Pancreas (tissue), 10 donors: Measurements from ENCODE around the gene COQ4. TPM values are rescaled to one million over a fixed set of nuclear protein-coding genes. Genes with fewer than 3 reads are reported as not detected.

Experiments
- ATAC-seq, 4 donors: fragments of 200-7000 bp; cut with Tn5 transposase; one replicate each; pipeline versions ENCODE4 v1.8.0 to v1.9.1; 2020; ENCODE audit warnings: mild to moderate bottlenecking in 4 of 4, moderate library complexity in 4 of 4
- DNase-seq, 6 donors: peaks; one replicate each; pipeline ENCODE4 v3.0.0-alpha.2; 2020
- FAIRE-seq: peaks from 2 replicates; lab custom pipeline; 2012; peaks lifted over from hg19 to GRCh38; lab: Jason Lieb, UNC
- H3K27ac ChIP-seq, 4 donors: fragments of 200-600 bp; sonication (generic); 1 replicate in 3 of 4; 2 replicates in 1 of 4; pipeline versions ENCODE4 v1.5.0 to v1.8.0; 2020
- H3K27me3 ChIP-seq, 4 donors: fragments of 200-600 bp; one replicate each; pipeline ENCODE4 v1.8.0; 2021
- H3K36me3 ChIP-seq, 3 donors: fragments of 200-600 bp; sonication (generic) in 1 of 3; one replicate each; pipeline versions ENCODE4 v1.5.0 to v1.8.0; 2020 to 2021
- H3K4me1 ChIP-seq, 3 donors: fragments of 200-600 bp; one replicate each; pipeline ENCODE4 v1.8.0; 2021
- H3K4me3 ChIP-seq, 4 donors: fragments of 200-600 bp; sonication (generic) in 2 of 4; one replicate each; pipeline versions ENCODE4 v1.5.0 to v1.8.0; 2020 to 2021
- H3K9me3 ChIP-seq, 4 donors: fragments of 200-600 bp; one replicate each; pipeline ENCODE4 v1.8.0; 2021
- WGBS, 2 donors: extraction: QIAGEN DNeasy Blood & Tissue Kit; methylation state at CpG; one replicate each; pipeline ENCODE4 v1.1.7; 2013; 5-methylcytosine and 5-hydroxymethylcytosine counted together
- intact Hi-C, 3 donors: fragments of 100-400 bp; cut with DNase I; formaldehyde crosslinking; loops; one replicate each; pipeline versions ENCODE4 v1.11.1 to v1.14.2; 2022
- polyA plus RNA-seq, 2 donors: library from polyadenylated mRNA; stranded (reverse); fragments of 200-250 nt; gene quantifications; one replicate each; pipeline ENCODE4 v1.2.3, GENCODE V29; 2013
- total RNA-seq, 6 donors: library from RNA; stranded (reverse); fragmentation: NEBNext Ultra II Directional in 4 of 6; extraction: Animal tissue kit (Norgen Biotek cat#: 25700) in 4 of 6; gene quantifications; one replicate each; pipeline versions ENCODE4 v1.2.1 to v1.2.4, GENCODE V29; 2021 to 2023
- TF ChIP-seq, protein P1 (sequence below), 4 donors: fragments of 200-600 bp; sonication (generic) in 3 of 4; IDR thresholded peaks; one replicate each; pipeline versions ENCODE4 v1.5.0 to v1.8.0; 2021; ENCODE audit warnings: antibody characterized with exemption in 4 of 4
- donor health status: healthy with polysubstance abuse.
- donor health status: DM: no; HTN: no; CAD: no; lungs with moderate emphysema.
- donor health status: DM: no; HTN: no; CAD: no.
- donor health status: control.
- donor health status: control.
- donor health status: Bipolar disorder and iron deficiency.
- donor health status: DM: yes; HTN: yes; CAD: no.
- donor health status: DM: no; HTN: no; CAD: no.
- donor health status: DM: no; HTN: no; CAD: no.
- donor health status: DM: yes; HTN: yes; CAD: no.

COQ4 gene
- total and polyA plus RNA-seq, 8 donors = 23.1 to 103 (median 32.8) TPM

DNA sequence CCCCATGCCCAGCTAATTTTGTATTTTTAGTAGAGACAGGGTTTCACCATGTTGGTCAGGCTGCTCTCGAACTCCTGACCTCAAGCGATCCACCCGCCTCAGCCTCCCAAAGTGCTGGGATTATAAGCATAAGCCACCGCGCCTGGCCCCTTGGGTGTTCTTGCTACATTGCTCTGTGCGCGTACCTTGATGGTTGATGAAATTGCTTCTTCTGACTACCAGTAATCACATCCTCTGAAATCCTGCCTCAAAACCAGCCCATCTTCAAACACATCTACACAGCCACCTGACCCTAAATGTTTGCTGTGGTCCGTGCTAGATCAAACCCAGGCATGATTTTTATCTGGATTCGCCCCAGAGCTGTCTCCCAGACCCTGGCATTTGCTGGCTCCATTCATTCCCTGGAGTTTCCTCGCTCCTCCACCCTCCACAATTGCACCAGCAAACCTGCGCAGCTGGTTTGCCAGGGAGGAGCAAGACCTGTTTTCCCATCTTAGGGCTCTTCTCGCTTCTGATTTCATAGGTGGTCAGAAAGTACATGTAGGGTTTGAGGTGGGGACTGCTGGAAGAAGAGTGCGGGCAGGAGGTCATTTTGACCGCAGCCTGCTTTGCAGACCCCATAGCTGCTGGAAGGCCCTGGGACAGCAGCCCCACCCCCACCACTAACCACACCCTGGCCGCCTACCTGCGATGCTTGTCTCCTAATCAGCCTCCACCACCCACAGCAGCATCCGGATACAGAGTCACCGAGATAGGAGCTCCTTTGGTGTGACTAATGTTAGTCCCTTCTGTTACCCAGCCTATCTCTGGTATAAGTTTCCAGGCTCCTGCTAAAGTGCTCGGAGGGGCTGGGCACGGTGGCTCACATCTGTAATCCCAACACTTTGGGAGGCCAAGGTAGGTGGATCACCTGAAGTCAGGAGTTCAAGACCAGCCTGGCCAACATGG lies 23.8 kb upstream of the COQ4 start:
- intact Hi-C loops = loop anchor here in 1 of 3 donors (10.0 kb wide), 1 partner anchor 46 kb away; the partner anchor contains the start of gene SLC27A4
- Histone ChIP-seq H3K36me3 (no peaks in the 10 kb centered on the region), H3K27me3 (no peaks in the 10 kb centered on the region), H3K27ac (no peak overlapping the region), H3K4me3 (no peak overlapping the region), H3K9me3 (no peaks in the 10 kb centered on the region), H3K4me1 (peaks cover 0 to 6% (median 6%) of the 10 kb centered on the region in 3 donors)
- FAIRE-seq (no peak), ATAC-seq (no peak), DNase-seq (no peak)
- TF ChIP-seq, protein P1, sequence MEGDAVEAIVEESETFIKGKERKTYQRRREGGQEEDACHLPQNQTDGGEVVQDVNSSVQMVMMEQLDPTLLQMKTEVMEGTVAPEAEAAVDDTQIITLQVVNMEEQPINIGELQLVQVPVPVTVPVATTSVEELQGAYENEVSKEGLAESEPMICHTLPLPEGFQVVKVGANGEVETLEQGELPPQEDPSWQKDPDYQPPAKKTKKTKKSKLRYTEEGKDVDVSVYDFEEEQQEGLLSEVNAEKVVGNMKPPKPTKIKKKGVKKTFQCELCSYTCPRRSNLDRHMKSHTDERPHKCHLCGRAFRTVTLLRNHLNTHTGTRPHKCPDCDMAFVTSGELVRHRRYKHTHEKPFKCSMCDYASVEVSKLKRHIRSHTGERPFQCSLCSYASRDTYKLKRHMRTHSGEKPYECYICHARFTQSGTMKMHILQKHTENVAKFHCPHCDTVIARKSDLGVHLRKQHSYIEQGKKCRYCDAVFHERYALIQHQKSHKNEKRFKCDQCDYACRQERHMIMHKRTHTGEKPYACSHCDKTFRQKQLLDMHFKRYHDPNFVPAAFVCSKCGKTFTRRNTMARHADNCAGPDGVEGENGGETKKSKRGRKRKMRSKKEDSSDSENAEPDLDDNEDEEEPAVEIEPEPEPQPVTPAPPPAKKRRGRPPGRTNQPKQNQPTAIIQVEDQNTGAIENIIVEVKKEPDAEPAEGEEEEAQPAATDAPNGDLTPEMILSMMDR (IDR thresholded peaks at IDR 0.05) = no peak
- WGBS, 2 donors = 77 to 79% methylated on average over 20 of the region's 20 CpGs

DNA sequence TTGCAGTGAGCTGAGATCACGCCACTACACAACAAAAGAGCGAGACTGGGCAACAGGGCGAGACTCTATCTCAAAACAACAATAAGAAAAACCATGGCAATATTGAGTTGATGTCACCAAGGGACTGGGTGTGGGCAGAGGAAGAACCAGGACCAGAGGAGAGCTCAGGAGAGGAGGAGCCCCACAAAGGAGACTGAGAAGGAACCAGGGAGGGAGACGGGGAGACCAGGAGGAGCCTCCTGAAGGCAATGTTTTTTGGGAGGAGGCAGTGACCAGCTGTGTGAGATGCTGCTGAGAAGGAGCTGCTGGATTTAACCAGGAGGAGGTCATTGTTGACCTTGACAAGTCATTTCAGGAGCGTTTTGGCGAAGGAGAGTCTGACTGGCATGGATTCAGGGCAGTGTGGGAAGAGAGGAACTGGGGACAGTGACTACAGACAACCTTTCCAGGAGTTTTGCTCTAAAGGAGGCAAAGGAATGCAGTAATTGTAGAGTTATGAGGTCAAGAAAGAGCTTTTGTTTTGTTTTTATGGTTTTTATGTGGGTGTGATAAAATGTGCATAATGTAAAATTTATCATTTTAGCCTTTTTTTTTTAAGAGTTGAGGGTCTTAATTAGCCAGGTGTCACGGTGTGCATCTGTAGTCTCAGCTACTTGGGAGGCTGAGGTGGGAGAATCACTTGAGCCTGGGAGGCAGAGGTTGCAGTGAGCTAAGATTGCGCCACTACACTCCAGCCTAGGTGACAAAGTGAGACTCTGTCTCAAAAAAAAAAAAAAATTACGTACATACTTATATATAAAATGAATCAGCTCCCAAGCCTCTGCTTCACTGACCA lies 18.3 kb upstream of the COQ4 start:
- TF ChIP-seq, protein P1 (IDR thresholded peaks at IDR 0.05) = no peak

DNA sequence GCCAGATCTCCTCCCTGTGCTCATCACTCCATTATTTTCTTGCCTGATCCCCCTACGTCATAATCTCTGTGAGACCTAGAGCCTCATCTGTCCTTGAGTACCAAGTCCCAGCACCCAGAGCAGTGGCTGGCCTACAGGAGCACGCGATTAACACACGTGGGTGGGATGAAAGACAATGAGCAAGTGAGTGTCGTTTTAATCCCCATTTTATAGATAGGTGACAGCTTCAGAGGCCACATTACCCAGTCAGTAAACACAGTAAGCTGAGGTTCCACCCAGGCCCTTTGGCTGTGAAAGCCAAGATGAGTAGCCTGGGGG lies 17.7 kb upstream of the COQ4 start:
- Histone ChIP-seq H3K27me3 (no peaks in the 10 kb centered on the region), H3K4me3 (no peak overlapping the region), H3K9me3 (no peaks in the 10 kb centered on the region), H3K36me3 (peaks cover 0 to 12% (median 7%) of the 10 kb centered on the region in 3 donors), H3K4me1 (no peaks in the 10 kb centered on the region), H3K27ac (no peak overlapping the region)
- intact Hi-C loops = no loop called here
- DNase-seq (no peak), FAIRE-seq (no peak), ATAC-seq (no peak)
- TF ChIP-seq, protein P1 (IDR thresholded peaks at IDR 0.05) = no peak
- WGBS, 2 donors = 55 to 67% methylated on average over 5 of the region's 5 CpGs

More for the DNA sequence above, 18.3 kb upstream of the COQ4 start:
- no peak overlapping the region for H3K27ac ChIP-seq
- no peaks in the 10 kb centered on the region for H3K9me3 ChIP-seq
- DNase-seq = no peak
- 68 to 78% methylated on average over 9 of the region's 9 CpGs for WGBS, 2 donors
- no peak for ATAC-seq
- intact Hi-C loops = no loop called here
- H3K27me3 ChIP-seq = no peaks in the 10 kb centered on the region
- no peaks in the 10 kb centered on the region for H3K4me1 ChIP-seq
- FAIRE-seq = no peak
- H3K36me3 ChIP-seq = peaks cover 0 to 6% (median 4%) of the 10 kb centered on the region in 3 donors
- H3K4me3 ChIP-seq = no peak overlapping the region

DNA sequence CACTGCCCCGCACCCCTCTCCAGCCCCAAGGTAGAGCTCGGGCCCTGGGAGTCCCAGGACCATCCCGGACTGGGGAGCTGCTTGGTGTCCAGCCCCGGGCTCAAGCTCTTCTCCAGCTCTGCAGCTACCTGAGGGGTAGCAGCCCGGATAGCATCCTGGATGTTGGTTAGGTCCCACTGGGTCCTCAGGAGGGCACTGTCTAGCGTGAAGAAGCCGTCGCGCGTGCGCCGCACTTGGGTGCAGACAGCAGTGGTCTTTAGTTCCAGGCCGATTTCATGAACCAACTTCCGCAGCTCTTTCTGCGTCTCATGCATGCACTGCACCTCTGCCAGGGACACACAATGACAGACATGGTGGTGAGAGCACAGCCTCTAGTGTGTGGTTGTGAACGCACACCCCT lies 13.1 kb upstream of the COQ4 start:
- Histone ChIP-seq H3K4me3 (no peak overlapping the region), H3K9me3 (no peaks in the 10 kb centered on the region), H3K27me3 (no peaks in the 10 kb centered on the region), H3K27ac (no peak overlapping the region), H3K4me1 (no peaks in the 10 kb centered on the region), H3K36me3 (peaks cover 5 to 26% (median 14%) of the 10 kb centered on the region in 3 donors)
- TF ChIP-seq, protein P1 (IDR thresholded peaks at IDR 0.05) = no peak
- DNase-seq (no peak), ATAC-seq (no peak), FAIRE-seq (no peak)
- intact Hi-C loops = no loop called here
- 92 to 94% methylated on average over 16 of the region's 16 CpGs for WGBS, 2 donors
